Kidney (tissue), 14 donors: Measurements from ENCODE around the gene SDC3. TPM values are rescaled to one million over a fixed set of nuclear protein-coding genes. Genes with fewer than 3 reads are reported as not detected.

Source experiments
- DNase-seq, 5 donors: peaks; one replicate each; pipeline ENCODE4 v3.0.0-alpha.2; 2013 to 2020
- FAIRE-seq: peaks from 2 replicates; lab custom pipeline; 2012; peaks lifted over from hg19 to GRCh38; lab: Jason Lieb, UNC
- H3K27ac ChIP-seq, 2 donors: one replicate each; pipeline ENCODE4 v1.7.0; 2013; ENCODE audit warnings: low read depth in 2 of 2, low read length in 2 of 2, inconsistent platforms in 1 of 2
- H3K27me3 ChIP-seq: one replicate; pipeline ENCODE4 v1.7.1; 2013; ENCODE audit warnings: low read length, inconsistent platforms; ENCODE audit not compliant: control insufficient read depth, insufficient read depth
- H3K36me3 ChIP-seq, 3 donors: one replicate each; pipeline versions ENCODE4 v1.7.0 to v1.7.1; 2013; ENCODE audit warnings: low read length in 3 of 3, control low read depth in 1 of 3, inconsistent platforms in 1 of 3; ENCODE audit not compliant: insufficient read depth in 3 of 3, control insufficient read depth in 2 of 3
- H3K4me1 ChIP-seq, 3 donors: one replicate each; pipeline versions ENCODE4 v1.7.0 to v1.7.1; 2013; ENCODE audit warnings: low read length in 3 of 3, inconsistent platforms in 1 of 3, low read depth in 1 of 3; ENCODE audit not compliant: control insufficient read depth in 2 of 3, insufficient read depth in 2 of 3
- H3K4me3 ChIP-seq, 3 donors: one replicate each; pipeline versions ENCODE4 v1.7.0 to v1.8.1; 2013; ENCODE audit warnings: low read length in 3 of 3, control low read depth in 1 of 3, inconsistent platforms in 1 of 3
- H3K9ac ChIP-seq, 3 donors: one replicate each; pipeline versions ENCODE4 v1.7.0 to v1.7.1; 2013; ENCODE audit warnings: low read length in 3 of 3, control low read depth in 1 of 3, inconsistent platforms in 1 of 3
- H3K9me3 ChIP-seq, 3 donors: one replicate each; pipeline versions ENCODE4 v1.7.0 to v1.7.1; 2013; ENCODE audit warnings: low read length in 3 of 3, control low read depth in 1 of 3, inconsistent platforms in 1 of 3; ENCODE audit not compliant: control insufficient read depth in 2 of 3, insufficient read depth in 1 of 3
- intact Hi-C: fragments of 100-400 bp; cut with DNase I; formaldehyde crosslinking; loops from one replicate; pipeline ENCODE4 v1.11.1; 2022
- polyA plus RNA-seq: library from polyadenylated mRNA; stranded (reverse); fragments of 350-450 nt; fragmentation: Illumina TruSeq; extraction: RNeasy Lipid Tissue Mini Kit (QIAGEN cat#74804); gene quantifications from one replicate; pipeline ENCODE4 v1.2.3, GENCODE V29; 2014; ENCODE audit warnings: low read depth, low replicate concordance; ENCODE audit not compliant: insufficient read depth
- total RNA-seq: library from RNA; stranded (reverse); fragmentation: NEBNext Ultra II Directional; extraction: Animal tissue kit (Norgen Biotek cat#: 25700); gene quantifications from one replicate; pipeline ENCODE4 v1.2.1, GENCODE V29; 2021
- TF ChIP-seq, protein P1 (sequence below): IDR thresholded peaks from 3 replicates; pipeline ENCODE4 v1.5.1; 2012; ENCODE audit warnings: mild to moderate bottlenecking, moderate library complexity, borderline replicate concordance; ENCODE audit not compliant: insufficient read depth; ENCODE audit errors: extremely low read depth
- donor health status: control.
- donor health status: control.
- donor health status: control.
- donor health status: control.
- donor health status: control.
- donor health status: DM: yes; HTN: yes; CAD: no.
- donor health status: Normal renal cell carcinoma (clear cell type).

Gene SDC3
- total and polyA plus RNA-seq, 2 donors from 2014 or later, result 11.0 to 58.7 TPM

GRCh38 chr1:30900486-30900885 is 8.1 kb downstream of the SDC3 start:
- intact Hi-C loops, result no loop called here
- no peak overlapping the region for H3K4me3 ChIP-seq
- H3K27me3 ChIP-seq, result no peaks in the 10 kb centered on the region
- H3K9me3 ChIP-seq, result no peaks in the 10 kb centered on the region
- H3K9ac ChIP-seq, result no peak overlapping the region
- FAIRE-seq, result no peak
- H3K4me1 ChIP-seq, result peaks cover 0 to 11% (median 0%) of the 10 kb centered on the region in 3 donors
- DNase-seq, result no peak
- TF ChIP-seq, protein P1, sequence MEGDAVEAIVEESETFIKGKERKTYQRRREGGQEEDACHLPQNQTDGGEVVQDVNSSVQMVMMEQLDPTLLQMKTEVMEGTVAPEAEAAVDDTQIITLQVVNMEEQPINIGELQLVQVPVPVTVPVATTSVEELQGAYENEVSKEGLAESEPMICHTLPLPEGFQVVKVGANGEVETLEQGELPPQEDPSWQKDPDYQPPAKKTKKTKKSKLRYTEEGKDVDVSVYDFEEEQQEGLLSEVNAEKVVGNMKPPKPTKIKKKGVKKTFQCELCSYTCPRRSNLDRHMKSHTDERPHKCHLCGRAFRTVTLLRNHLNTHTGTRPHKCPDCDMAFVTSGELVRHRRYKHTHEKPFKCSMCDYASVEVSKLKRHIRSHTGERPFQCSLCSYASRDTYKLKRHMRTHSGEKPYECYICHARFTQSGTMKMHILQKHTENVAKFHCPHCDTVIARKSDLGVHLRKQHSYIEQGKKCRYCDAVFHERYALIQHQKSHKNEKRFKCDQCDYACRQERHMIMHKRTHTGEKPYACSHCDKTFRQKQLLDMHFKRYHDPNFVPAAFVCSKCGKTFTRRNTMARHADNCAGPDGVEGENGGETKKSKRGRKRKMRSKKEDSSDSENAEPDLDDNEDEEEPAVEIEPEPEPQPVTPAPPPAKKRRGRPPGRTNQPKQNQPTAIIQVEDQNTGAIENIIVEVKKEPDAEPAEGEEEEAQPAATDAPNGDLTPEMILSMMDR, result no peak
- H3K27ac ChIP-seq, result no peak overlapping the region
- H3K36me3 ChIP-seq, result no peaks in the 10 kb centered on the region

DNA sequence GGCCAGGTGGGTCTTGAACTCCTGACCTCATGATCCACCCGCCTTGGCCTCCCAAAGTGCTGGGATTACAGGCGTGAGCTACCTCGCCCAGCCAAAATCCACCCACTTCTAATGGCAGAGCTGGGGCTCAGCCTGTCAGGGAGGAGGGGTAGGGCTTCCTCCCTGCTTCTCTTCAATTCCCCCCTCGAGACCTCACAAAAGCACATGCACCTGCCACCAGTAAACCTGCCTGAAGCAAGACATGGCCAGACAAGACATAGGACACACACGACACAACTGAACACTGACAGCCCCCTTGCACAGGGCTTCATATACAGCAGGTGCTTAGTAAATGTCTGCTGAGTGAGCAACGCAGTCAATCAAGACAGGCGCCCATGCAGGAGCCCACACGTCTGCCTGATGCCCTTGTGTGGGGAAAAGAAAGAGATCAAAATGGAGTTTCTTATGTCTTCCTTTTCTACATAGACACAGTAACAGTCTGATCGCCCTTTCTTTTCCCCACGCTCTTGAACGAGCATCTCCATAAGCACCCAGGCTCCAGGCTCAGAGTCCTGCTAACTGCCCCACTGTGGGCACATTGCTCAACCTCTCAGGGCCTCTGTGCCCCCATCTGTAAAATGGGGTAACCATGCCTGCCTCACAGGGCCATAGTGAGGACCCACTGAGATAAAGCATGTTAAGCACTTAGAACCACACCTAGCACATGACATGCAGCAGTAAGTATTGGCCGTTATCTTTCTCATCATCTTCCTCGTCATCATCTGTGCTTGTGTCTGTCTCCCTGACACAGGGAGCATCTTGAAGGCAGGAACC is 8.8 kb downstream of the SDC3 start:
- Histone ChIP-seq H3K27me3 (no peaks in the 10 kb centered on the region), H3K4me1 (peaks cover 0 to 12% (median 0%) of the 10 kb centered on the region in 3 donors), H3K36me3 (no peaks in the 10 kb centered on the region), H3K9me3 (no peaks in the 10 kb centered on the region), H3K4me3 (no peak overlapping the region), H3K9ac (no peak overlapping the region), H3K27ac (no peak overlapping the region)
- intact Hi-C loops, result no loop called here
- DNase-seq (no peak), FAIRE-seq (no peak)
- TF ChIP-seq, protein P1, result no peak

- no peak for FAIRE-seq
- H3K4me3 ChIP-seq, result no peak overlapping the region
- DNase-seq, result no peak
- H3K9ac ChIP-seq, result no peak overlapping the region
- peaks cover 0 to 15% (median 0%) of the 10 kb centered on the region in 3 donors for H3K4me1 ChIP-seq
- no peaks in the 10 kb centered on the region for H3K27me3 ChIP-seq
- TF ChIP-seq, protein P1, result no peak
- no peaks in the 10 kb centered on the region for H3K36me3 ChIP-seq
- intact Hi-C loops, result no loop called here
- no peaks in the 10 kb centered on the region for H3K9me3 ChIP-seq
- H3K27ac ChIP-seq, result no peak overlapping the region
These were observed 10.3 kb downstream of the SDC3 start for GRCh38 chr1:30898031-30898815.
